IPS-11a (cell line): ENCODE data around the gene CLC.
"Not testable (repeated sequence)": the region's sequence is repeated elsewhere in the genome, so short reads cannot be mapped to it uniquely, and the experiment has no call there.

Experiments
- H3K4me3 ChIP-seq: one replicate; pipeline ENCODE4 v1.5.1; 2013; ENCODE audit warnings: low read depth, low read length, control low read depth

The CLC gene

DNA sequence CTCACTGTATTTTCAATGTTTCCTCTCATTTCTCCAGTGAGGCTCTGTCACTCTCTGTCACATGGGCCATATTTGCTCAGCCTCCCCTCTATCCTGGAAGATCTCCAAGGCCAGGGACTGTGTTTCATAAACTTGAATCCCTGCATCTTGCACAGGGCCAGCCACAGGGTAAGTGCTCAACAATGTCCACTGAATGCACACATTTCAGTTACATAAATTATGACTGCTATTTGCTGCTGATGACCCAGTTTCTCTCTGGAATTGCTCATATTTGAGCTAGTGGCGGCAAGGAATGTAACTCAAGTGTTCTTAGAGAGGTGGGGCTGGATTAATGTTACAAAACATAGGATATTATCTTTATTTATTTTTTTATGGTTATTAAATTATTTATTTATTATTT, 6.1 kb downstream of the CLC start:
- H3K4me3 ChIP-seq: no peak overlapping the region

- H3K4me3 ChIP-seq: no peak overlapping the region
Measured at GRCh38 chr19:39729594-39729993, 8.2 kb downstream of the CLC start.

DNA sequence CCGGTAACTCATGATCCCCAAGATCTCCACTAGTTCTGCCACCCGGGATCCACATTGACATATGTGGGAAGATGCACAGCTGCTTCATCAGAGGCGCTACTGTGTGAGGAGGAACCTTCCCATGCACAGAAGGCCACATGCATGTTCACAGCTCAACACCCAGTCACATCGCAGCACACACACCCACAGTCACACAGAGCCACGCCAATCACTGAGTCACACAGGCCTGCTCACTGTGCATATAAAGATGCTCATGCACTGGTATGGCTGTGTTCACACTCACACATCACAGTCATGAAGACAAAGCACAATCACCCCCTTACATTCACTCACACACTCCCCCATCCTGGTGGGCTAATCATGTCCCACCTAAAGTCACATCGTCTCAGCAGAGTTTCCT, 9.8 kb downstream of the CLC start:
- H3K4me3 ChIP-seq: no peak overlapping the region

GRCh38 chr19:39727070-39727800, 10.6 kb downstream of the CLC start:
- no peak overlapping the region for H3K4me3 ChIP-seq

DNA sequence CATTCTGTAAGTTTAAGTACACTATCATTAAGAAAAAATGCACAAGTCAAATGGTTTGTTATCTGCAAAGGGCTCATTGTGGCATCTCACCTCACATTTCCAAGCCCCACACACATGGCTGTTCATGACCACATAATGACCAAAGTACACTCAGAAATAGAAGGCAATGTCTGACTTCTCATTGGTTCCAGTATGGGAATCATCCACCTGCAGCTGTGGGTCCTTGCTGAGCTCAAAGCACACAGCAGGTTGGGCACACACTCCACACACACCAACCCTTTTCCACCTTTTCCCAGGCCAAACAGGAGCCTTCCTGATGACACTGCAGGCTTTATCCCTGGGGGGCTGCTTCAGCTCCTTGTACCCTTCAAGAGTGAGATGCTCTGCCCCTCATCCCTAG, 11.8 kb downstream of the CLC start:
- no peak overlapping the region for H3K4me3 ChIP-seq

- H3K4me3 ChIP-seq: not testable (repeated sequence)
Measured at GRCh38 chr19:39720144-39720543, 17.7 kb downstream of the CLC start.

DNA sequence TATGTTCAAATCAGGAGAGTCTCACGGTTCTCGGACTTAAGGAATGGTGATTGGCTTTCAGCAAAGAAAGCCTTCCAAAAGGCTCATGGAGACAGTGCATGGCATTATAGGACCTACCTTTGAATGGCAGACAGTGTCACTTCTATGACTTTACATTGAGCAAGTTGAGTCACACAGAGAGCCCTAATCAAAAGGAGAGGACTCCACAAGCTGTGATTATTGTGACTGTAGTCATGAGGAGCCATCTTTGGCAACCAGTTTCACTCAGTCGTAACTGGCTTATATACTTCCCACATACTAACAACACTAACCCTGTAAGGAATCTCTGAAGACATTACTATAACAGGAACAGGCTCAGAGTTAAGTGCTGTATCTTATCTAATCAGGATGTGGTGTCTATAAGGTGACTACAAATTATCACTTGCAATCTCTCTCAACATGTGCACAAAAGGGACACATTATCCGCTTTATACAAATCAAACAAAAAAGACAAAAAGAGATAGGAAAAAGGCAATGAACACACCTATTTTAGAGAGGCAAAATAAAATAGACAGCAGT, 27.4 kb downstream of the CLC start:
- no peak overlapping the region for H3K4me3 ChIP-seq

GRCh38 chr19:39709026-39709872, 28.6 kb downstream of the CLC start:
- no peak overlapping the region for H3K4me3 ChIP-seq

DNA sequence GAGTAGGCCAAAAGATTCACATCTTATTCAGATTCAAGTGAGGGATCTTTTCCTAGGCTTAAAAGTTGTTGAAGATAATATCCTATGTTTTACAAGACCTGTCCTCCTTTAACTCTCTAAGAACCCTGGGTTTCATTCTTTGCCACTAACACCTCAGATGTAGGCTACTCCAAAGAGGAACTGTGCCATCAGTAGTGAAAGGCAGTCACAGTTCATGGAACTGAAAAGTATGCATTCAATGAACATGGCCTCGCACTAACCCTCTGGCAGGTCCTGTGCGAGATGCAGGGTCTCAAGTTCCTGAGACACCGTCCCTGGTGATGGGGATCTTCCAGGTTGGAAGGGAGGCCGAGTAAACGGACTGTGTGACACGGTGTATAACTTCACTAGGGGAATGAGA, 29.2 kb downstream of the CLC start:
- no peak overlapping the region for H3K4me3 ChIP-seq

DNA sequence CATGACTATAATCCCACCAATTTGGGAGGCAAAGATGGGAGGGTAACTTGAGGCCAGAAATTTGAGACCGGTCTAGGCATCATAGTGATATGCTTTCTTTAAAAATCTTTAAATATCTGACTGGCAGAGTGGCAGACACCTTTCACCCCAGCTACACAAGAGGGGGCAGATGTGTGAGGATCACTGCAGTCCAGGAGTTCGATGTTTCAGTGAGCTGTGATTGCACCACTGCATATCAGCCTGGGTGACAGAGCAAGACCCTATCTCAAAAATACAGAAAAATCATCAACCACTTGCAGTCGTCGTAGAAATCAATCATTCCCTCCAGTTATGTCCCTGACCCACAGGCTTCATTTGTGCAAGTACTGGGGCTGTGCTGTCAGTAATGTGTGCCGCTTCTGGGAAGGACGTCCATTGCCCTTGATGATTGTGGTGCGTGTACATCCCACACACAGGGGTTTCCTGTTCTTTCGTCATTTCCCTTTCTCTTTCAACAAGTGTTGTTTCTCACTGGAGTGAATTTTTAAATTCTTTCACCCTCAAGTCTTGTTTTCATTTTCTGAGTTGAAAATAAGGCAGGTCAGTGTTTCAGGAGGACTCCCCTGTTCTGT, 32.1 kb downstream of the CLC start:
- H3K4me3 ChIP-seq: no peak overlapping the region

DNA sequence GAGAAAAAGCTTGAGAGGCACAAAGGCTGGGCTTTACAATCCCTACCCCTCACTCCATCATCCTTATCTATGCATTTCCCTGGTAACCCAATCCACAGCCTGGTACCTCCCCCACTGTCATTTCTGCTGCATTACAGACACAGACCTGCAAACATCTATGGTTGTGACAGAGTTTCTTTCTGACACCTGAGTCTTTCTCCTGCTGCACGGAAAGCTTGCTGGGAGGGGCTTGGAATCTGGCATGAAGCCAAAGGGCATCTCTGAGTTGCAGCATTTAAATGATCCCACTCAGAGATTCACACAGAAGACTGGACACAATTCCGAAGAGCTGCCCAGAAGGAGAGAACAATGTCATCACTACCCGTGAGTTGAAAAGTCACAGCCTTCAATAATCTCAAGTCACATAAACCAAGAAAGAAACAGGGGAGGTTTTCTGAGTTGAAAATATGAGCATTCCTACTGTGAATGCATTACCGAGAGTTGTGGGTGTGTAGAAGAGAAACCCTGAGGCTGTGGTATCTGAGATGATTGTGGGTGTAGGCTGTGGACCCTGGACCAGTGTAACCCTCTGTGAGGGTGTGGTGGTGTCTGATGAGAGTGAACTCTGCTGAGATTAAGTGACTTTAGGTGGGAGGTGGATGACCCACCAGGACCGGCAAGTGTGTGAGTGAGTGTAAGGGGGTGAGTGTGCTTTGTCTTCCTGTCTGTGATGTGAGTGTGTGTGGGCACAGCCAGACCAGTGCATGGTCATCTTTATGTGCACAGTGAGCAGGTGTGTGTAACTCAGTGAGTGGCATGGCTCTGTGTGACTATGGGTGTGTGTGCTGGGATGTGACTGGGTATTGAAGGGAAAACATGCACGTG, 33.4 kb downstream of the CLC start, which contains the start of gene LGALS14:
TSS of gene LGALS14 (plus strand) at position 301 of the 864 bp plus-strand sequence. CDS start at position 349, 48 bp downstream.
- no peak within 1 kb of the TSS for H3K4me3 ChIP-seq

DNA sequence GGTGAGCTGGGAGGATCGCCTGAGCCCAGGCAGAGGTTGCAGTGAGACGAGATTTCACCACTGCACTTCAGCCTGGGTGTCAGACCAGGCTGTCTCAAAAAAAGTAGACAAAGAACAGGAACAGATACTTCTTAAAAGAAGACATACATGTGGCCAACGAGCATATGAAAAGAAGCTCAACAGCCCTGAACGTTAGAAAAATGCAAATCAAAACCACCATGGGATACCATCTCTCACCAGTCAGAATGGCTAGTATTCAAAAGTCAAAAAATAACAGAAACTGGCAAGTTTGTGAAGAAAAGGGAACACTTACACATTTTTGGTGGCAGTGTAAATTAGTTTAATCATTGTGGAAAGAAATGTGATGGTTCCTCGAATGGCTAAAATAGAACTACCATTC, 36.5 kb downstream of the CLC start:
- H3K4me3 ChIP-seq: no peak overlapping the region

DNA sequence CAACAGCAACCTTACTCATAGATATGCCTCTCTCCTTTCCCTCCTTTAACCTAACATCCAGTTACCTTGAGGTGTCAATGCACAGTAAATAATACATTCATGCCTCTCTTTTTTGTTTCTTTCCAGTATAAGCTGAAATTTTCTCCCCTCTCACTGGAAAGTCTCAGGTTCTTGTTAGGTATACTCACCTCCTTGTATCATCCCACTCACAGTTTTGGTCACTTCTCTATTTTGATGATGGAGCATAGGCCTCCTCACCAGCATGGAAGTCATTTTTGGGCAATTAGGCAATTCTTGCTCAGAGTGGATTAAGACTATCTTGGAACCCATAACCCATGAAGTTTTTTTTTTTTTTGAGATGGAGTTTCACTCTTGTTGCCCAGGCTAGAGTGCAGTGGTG, 39.3 kb downstream of the CLC start:
- H3K4me3 ChIP-seq: no peak overlapping the region

DNA sequence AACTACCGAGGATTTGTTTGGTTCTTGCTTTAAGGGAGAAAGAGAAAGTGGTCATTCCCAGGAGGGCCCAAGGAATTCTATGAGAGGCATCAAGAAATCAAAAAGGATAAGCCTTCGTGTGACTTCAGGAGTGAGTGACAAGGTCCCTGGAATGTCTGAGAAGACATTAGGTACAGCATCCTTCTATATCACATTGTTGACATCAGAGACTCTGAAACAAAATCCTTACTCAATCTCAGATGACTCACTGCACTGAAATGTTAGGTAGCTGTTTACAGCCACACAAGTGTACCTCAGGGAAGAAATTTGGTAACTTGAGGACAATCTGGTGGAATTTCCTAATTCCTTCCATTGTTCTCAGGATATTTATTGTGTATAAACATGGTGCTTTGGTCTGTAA, 41.4 kb downstream of the CLC start:
- H3K4me3 ChIP-seq: no peak overlapping the region

GRCh38 chr19:39695759-39696158, 42.1 kb downstream of the CLC start:
- H3K4me3 ChIP-seq: no peak overlapping the region

DNA sequence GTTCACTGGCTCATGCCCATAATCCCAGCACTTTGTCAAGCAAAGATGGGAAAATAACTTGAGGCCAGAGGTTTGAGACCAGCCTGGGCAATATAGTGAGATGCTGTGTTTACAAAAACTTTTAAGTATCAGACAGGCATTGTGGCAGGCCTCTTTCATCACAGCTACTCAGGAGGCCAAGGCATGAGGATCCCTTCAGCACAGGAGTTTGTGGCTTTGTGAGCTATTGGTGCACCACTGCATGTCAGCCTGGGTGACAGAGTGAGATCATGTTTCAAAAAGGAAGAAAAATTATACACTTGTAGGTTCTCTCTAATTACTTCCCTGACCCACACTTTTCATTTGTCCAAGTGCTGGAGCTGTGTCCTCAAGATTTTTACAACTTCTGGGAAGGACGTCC, 45.0 kb downstream of the CLC start:
- H3K4me3 ChIP-seq: no peak overlapping the region

DNA sequence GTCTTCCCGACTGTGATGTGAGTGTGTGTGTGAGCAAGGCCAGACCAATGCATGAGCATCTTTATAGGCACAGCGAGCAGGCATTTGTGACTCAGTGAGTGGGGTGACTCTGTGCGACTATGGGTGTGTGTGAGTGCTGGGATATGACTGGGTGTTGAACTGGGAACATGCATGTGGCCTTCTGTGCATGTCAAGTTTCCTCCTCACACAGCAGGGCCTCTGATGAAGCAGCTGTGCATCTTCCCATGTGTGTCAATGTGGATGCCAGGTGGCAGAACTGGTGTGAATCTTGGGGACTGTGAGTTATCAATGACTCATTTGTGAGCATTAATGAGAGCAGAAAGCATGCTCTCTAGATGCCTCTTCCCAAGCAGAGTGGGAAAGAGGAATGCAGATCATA, 45.7 kb downstream of the CLC start:
- H3K4me3 ChIP-seq: no peak overlapping the region

DNA sequence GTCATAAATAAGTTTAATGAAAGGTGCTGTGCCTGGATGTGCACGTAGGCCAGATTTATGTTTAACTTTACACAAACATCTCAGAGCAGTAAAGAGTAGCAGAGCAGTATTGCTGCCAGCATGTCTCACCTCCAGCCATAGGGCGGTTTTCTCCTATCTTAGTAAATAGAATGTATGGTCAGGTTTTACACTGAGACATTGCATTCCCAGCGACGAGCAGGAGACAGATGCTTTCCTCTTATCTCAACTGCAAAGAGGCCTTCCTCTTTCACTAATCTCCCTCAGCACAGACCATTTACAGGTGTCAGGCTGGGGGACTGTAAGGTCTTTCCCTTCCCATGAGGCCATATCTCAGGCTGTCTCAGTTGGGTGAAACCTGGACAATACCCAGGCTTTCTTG, 49.2 kb downstream of the CLC start:
- H3K4me3 ChIP-seq: not testable (repeated sequence)

GRCh38 chr19:39686739-39687138, 51.1 kb downstream of the CLC start:
- H3K4me3 ChIP-seq: no peak overlapping the region

DNA sequence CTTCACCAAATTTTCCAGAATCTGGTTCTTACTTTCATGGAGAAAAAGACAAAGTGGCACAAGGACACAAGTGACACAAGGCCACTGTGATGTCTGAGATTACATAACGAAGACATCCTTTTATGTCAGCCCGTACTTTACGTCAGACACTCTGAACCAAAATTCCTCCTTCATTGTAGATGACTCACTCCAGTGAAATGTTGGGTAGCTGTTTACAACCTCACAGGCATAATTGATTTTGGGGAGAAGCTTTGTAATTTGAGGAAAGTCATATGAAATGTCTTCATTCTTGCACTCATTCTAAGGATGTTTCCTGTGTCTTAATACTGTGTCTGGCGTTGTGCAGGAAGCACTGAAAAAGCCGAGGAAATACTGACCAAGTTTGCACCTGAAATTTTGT, 53.6 kb downstream of the CLC start:
- H3K4me3 ChIP-seq: no peak overlapping the region

- no peak overlapping the region for H3K4me3 ChIP-seq
Measured at GRCh38 chr19:39681416-39681815, 56.4 kb downstream of the CLC start.
